ENCODE results near the gene CCNJ. TPM values are rescaled to one million over a fixed set of nuclear protein-coding genes. Genes with fewer than 3 reads are reported as not detected.

CCNJ gene
- total and polyA plus RNA-seq, 2 of the 13 experiments (the other 11 are each of a cell fraction or from before 2014, with no cell fraction given), result 14.1 to 21.5 TPM

- TF ChIP-seq ZBTB40 (IDR thresholded peaks at IDR 0.05) (peak; percentile 70), ZBTB40 (CRISPR knock-in tag; IDR thresholded peaks at IDR 0.05) (peak; percentile 81), ZBED4 (CRISPR knock-in tag; IDR thresholded peaks at IDR 0.05; ENCODE audit: borderline replicate concordance) (0 out of 2 replicates have a peak, but pooled peaks have one; percentile 24), ZKSCAN5 (CRISPR knock-in tag; IDR thresholded peaks at IDR 0.05) (no peak), ZFX (CRISPR knock-in tag; IDR thresholded peaks at IDR 0.05; ENCODE audit: low read depth) (peak; percentile 64), PAX8 (CRISPR knock-in tag; IDR thresholded peaks at IDR 0.05; ENCODE audit: borderline replicate concordance) (no peak), KDM1A (CRISPR knock-in tag; IDR thresholded peaks at IDR 0.05) (no peak), ZNF747 (CRISPR knock-in tag; IDR thresholded peaks at IDR 0.05; ENCODE audit: borderline replicate concordance) (peak; percentile 90; the same call in 1 of the 2 replicates), TFE3 (CRISPR knock-in tag; IDR thresholded peaks at IDR 0.05) (peak; percentile 66), ZNF33A (CRISPR knock-in tag; IDR thresholded peaks at IDR 0.05; ENCODE audit: borderline replicate concordance) (no peak), ZNF124 (CRISPR knock-in tag; IDR thresholded peaks at IDR 0.05) (no peak; the same call in 1 of the 2 replicates), SOX5 (CRISPR knock-in tag; IDR thresholded peaks at IDR 0.05; ENCODE audit: borderline replicate concordance) (peak; percentile 16; the same call in 1 of the 2 replicates), ZNF468 (CRISPR knock-in tag; IDR thresholded peaks at IDR 0.05) (no peak), TCF7L2 (IDR thresholded peaks at IDR 0.05; ENCODE audit: low read depth, low read length) (no peak), HCFC1 (IDR thresholded peaks at IDR 0.05; ENCODE audit: low read depth, low read length) (peak; percentile 59)
These were observed 46.5 kb downstream of the CCNJ start (continued) for GRCh38 chr10:96089670-96090462.

All from HepG2 (cell line).